MG63 (cell line): ENCODE measurements around the gene SCIMP. TPM values are rescaled to one million over a fixed set of nuclear protein-coding genes. Genes with fewer than 3 reads are reported as not detected.
A peak's percentile ranks its signal among the peaks of the same experiment; 100 is the strongest.
"Not testable (repeated sequence)": the region's sequence is repeated elsewhere in the genome, so short reads cannot be mapped to it uniquely, and the experiment has no call there.

ENCODE experiments used
- DNase-seq: peaks from one replicate; pipeline ENCODE4 v3.0.0-alpha.2; 2020
- H3K27me3 ChIP-seq: fragments of 250-450 bp; sonication (Bioruptor Pico); 2 replicates; pipeline ENCODE4 v1.5.1; 2020; ENCODE audit warnings: mild to moderate bottlenecking, moderate library complexity
- H3K36me3 ChIP-seq: fragments of 250-450 bp; sonication (Bioruptor Pico); 2 replicates; pipeline ENCODE4 v1.5.1; 2020; ENCODE audit warnings: mild to moderate bottlenecking, moderate library complexity
- H3K4me3 ChIP-seq: fragments of 250-450 bp; sonication (Bioruptor Pico); 2 replicates; pipeline ENCODE4 v1.5.1; 2020; ENCODE audit warnings: mild to moderate bottlenecking, moderate library complexity
- H3K9me3 ChIP-seq: fragments of 250-450 bp; sonication (Bioruptor Pico); 2 replicates; pipeline ENCODE4 v1.5.1; 2020; ENCODE audit warnings: mild to moderate bottlenecking, moderate library complexity
- total RNA-seq: library from RNA; depleted of rRNA; stranded (reverse); fragments of >200 nt; shearing (Covaris generic); gene quantifications from 2 replicates; pipeline ENCODE4 v1.2.3, GENCODE V29; 2014; ENCODE audit warnings: low replicate concordance

SCIMP gene
- total RNA-seq, 1 experiment from 2014 or later, result not detected

GRCh38 chr17:5248821-5249479 lies 14.3 kb upstream of the SCIMP start:
- Histone ChIP-seq H3K36me3 (no peaks in the 10 kb centered on the region), H3K9me3 (no peaks in the 10 kb centered on the region), H3K27me3 (no peaks in the 10 kb centered on the region), H3K4me3 (no peak overlapping the region)
- DNase-seq, result no peak

- Histone ChIP-seq H3K9me3 (no peaks in the 10 kb centered on the region), H3K36me3 (no peaks in the 10 kb centered on the region), H3K4me3 (no peak overlapping the region), H3K27me3 (no peaks in the 10 kb centered on the region)
- no peak for DNase-seq
Observed at GRCh38 chr17:5247621-5248020, 13.0 kb upstream of the SCIMP start.

GRCh38 chr17:5241861-5242671 lies 7.4 kb upstream of the SCIMP start:
- H3K4me3 ChIP-seq, result no peak overlapping the region
- H3K36me3 ChIP-seq, result no peaks in the 10 kb centered on the region
- no peaks in the 10 kb centered on the region for H3K9me3 ChIP-seq
- H3K27me3 ChIP-seq, result no peaks in the 10 kb centered on the region
- DNase-seq, result no peak

- H3K9me3 ChIP-seq, H3K27me3 ChIP-seq, DNase-seq, H3K4me3 ChIP-seq, H3K36me3 ChIP-seq: not testable (repeated sequence)
Observed at GRCh38 chr17:5239769-5240168, 5.1 kb upstream of the SCIMP start.

- Histone ChIP-seq H3K27me3 (no peaks in the 10 kb centered on the region), H3K4me3 (no peak overlapping the region), H3K9me3 (no peaks in the 10 kb centered on the region), H3K36me3 (no peaks in the 10 kb centered on the region)
- DNase-seq, result no peak
Observed at GRCh38 chr17:5238333-5238732, 3.7 kb upstream of the SCIMP start.

GRCh38 chr17:5237541-5238016 lies 2.9 kb upstream of the SCIMP start:
- no peak overlapping the region for H3K4me3 ChIP-seq
- peak; percentile 12 for DNase-seq
- H3K9me3 ChIP-seq, result no peaks in the 10 kb centered on the region
- no peaks in the 10 kb centered on the region for H3K36me3 ChIP-seq
- H3K27me3 ChIP-seq, result no peaks in the 10 kb centered on the region

GRCh38 chr17:5236938-5237540 lies 2.4 kb upstream of the SCIMP start:
- H3K4me3 ChIP-seq, result no peak overlapping the region
- H3K27me3 ChIP-seq, result no peaks in the 10 kb centered on the region
- no peaks in the 10 kb centered on the region for H3K9me3 ChIP-seq
- no peaks in the 10 kb centered on the region for H3K36me3 ChIP-seq
- no peak for DNase-seq

GRCh38 chr17:5233492-5233891 lies 1.2 kb downstream of the SCIMP start:
- DNase-seq, H3K9me3 ChIP-seq, H3K4me3 ChIP-seq, H3K27me3 ChIP-seq, H3K36me3 ChIP-seq: not testable (repeated sequence)

GRCh38 chr17:5226940-5227878 lies 7.5 kb downstream of the SCIMP start:
- Histone ChIP-seq H3K27me3 (no peaks in the 10 kb centered on the region), H3K36me3 (no peaks in the 10 kb centered on the region), H3K9me3 (no peaks in the 10 kb centered on the region), H3K4me3 (no peak overlapping the region)
- DNase-seq, result no peak

GRCh38 chr17:5225668-5226457 lies 8.8 kb downstream of the SCIMP start:
- Histone ChIP-seq H3K27me3 (no peaks in the 10 kb centered on the region), H3K9me3 (no peaks in the 10 kb centered on the region), H3K4me3 (no peak overlapping the region), H3K36me3 (no peaks in the 10 kb centered on the region)
- no peak for DNase-seq

- not testable (repeated sequence) for H3K9me3 ChIP-seq, H3K27me3 ChIP-seq, H3K36me3 ChIP-seq, DNase-seq, H3K4me3 ChIP-seq
Observed at GRCh38 chr17:5221912-5222311, 12.7 kb downstream of the SCIMP start.

GRCh38 chr17:5220074-5220473 lies 14.6 kb downstream of the SCIMP start:
- Histone ChIP-seq H3K9me3 (no peaks in the 10 kb centered on the region), H3K36me3 (no peaks in the 10 kb centered on the region), H3K4me3 (no peak overlapping the region), H3K27me3 (no peaks in the 10 kb centered on the region)
- DNase-seq, result no peak

- Histone ChIP-seq H3K9me3 (no peaks in the 10 kb centered on the region), H3K36me3 (no peaks in the 10 kb centered on the region), H3K27me3 (no peaks in the 10 kb centered on the region), H3K4me3 (no peak overlapping the region)
- no peak for DNase-seq
Observed at GRCh38 chr17:5219536-5219935, 15.1 kb downstream of the SCIMP start.

GRCh38 chr17:5217562-5217961 lies 17.1 kb downstream of the SCIMP start:
- not testable (repeated sequence) for H3K27me3 ChIP-seq, DNase-seq, H3K36me3 ChIP-seq, H3K9me3 ChIP-seq, H3K4me3 ChIP-seq

- no peaks in the 10 kb centered on the region for H3K9me3 ChIP-seq
- H3K27me3 ChIP-seq, result no peaks in the 10 kb centered on the region
- H3K4me3 ChIP-seq, result no peak overlapping the region
- H3K36me3 ChIP-seq, result no peaks in the 10 kb centered on the region
- no peak for DNase-seq
Observed at GRCh38 chr17:5211458-5211857, 23.2 kb downstream of the SCIMP start.
